Activated T-cell treated with anti-CD3 and anti-CD28 coated beads for 1 hour (primary cell): ENCODE results near the gene FAM13B.
A peak's percentile ranks its signal among the peaks of the same experiment; 100 is the strongest.
"Not testable (repeated sequence)": the region's sequence is repeated elsewhere in the genome, so short reads cannot be mapped to it uniquely, and the experiment has no call there.

Experiments
- DNase-seq: peaks from one replicate; pipeline ENCODE4 v3.0.0-alpha.2; 2020; ENCODE audit warnings: low read depth

Gene FAM13B

GRCh38 chr5:138032572-138033385 is at the start of gene FAM13B:
TSS of gene FAM13B (minus strand) at chr5:138033079. CDS start at chr5:138019111, 13,968 bp downstream.
- DNase-seq, result peak; percentile 69

DNA sequence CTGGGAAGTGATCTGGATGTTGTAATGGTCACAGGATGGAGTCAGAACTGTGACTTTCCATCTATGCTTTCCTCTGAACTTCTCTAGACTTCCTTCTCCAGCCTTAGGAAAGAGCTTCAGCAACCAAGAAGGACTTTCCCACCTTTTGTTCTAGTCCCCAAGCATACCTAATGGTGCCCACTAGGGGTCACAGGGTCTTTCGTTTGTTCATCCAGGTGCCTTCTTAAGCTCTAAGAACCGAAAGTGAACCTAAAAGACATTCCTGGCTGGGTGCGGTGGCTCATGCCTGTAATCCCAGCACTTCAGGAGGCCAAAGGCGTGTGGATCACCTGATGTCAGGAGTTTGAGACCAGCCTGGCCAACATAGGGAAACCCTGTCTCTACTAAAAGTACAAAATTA is 49.2 kb upstream of the FAM13B start:
- no peak for DNase-seq

DNA sequence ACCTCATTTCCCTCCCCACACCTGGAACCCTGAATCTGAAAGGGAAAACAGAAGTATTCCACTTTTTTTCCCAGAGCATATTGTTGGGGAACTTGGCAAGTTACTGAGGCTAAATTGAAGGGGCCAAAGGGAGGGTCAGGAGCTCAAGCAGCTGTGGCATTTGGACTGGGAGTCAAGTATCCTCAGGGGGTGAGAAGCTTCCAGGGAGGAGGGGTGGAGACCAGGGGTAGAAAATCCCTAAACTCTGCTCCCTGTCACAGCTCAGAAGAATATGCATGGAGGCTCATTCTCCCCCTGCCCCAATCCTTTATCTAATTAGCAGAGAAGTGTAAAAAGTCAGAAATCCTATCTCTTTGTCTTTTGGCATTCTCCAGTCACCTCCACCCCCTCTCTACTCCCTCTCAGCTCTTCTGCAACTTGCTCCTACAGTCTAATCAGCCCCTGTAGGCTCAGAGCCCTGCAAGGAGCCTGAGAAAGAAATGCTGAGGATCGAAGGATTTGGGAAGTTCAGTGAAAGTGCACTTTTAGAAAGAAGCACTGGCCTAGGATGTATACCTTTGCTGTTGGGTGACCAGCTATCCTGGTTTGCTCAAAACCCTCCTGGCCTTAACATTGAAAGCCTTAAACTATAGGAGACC is 45.2 kb upstream of the FAM13B start:
- DNase-seq, result no peak

GRCh38 chr5:138077064-138077696 is 44.3 kb upstream of the FAM13B start:
- DNase-seq, result peak; percentile 34

GRCh38 chr5:138070026-138070425 is 37.1 kb upstream of the FAM13B start:
- not testable (repeated sequence) for DNase-seq

GRCh38 chr5:138068742-138069600 is 36.1 kb upstream of the FAM13B start:
- DNase-seq, result peak; percentile 67

GRCh38 chr5:138067945-138068344 is 35.1 kb upstream of the FAM13B start:
- DNase-seq, result no peak

GRCh38 chr5:138065102-138065501 is 32.2 kb upstream of the FAM13B start:
- DNase-seq, result no peak

- no peak for DNase-seq
Measured at GRCh38 chr5:138064526-138064925, 31.6 kb upstream of the FAM13B start.

DNA sequence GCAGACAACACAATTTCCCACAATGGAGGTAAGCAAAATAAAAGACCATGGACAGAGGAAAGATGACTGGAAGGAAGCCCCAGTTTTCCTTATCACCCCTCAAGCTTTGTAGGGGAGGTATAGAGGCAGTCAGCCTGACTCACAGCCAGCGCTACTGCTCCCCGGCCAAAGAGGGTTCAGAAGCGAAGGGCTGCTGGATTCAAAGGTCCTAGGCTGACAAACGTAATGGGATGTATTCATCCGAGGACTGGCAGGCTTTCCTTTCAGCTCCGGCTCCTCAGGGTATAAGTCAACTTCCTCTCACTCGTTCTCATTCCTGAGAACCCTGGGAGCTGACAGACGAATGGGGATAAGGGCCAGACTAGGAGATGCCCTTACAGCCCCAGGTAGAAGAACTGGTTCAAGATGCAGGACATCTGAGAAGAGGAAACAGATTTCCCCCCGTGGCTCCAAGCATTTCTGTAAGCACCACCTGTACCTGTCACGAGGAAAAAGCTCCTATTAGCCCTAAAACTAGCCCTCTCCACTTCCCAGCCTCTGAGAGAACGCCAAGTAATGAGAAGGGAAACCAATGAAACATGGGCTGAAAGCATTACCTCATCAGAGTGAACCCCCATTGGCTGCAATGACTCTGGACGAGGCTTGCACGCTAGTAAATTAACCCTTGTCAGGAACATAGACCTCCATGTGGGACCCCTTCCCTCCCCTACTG is 22.1 kb upstream of the FAM13B start:
- no peak for DNase-seq

GRCh38 chr5:138054206-138054605 is 21.3 kb upstream of the FAM13B start:
- DNase-seq, result no peak

DNA sequence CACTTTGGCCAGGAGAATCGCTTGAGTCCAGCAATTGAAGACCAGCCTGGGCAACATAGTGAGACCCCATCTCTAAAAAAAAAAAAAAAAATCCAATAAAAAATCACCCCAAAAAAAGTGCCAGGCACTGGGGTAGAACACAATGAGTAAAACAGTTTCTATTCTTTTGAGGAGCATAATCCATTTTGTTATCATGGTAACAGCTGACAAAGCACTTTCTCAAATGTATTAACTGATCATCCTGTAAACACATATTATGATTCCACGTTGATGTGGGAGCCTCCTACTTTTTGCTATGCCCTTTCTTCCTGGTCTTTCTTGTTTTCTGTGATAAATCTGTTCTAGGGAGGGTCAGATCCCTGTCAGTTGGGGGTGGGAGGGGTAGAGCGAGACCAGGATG is 20.7 kb upstream of the FAM13B start:
- DNase-seq, result no peak

GRCh38 chr5:138052718-138053117 is 19.8 kb upstream of the FAM13B start:
- DNase-seq, result not testable (repeated sequence)

GRCh38 chr5:138051441-138052296 is 18.8 kb upstream of the FAM13B start:
- DNase-seq, result no peak

GRCh38 chr5:138045283-138045682 is 12.4 kb upstream of the FAM13B start:
- not testable (repeated sequence) for DNase-seq

DNA sequence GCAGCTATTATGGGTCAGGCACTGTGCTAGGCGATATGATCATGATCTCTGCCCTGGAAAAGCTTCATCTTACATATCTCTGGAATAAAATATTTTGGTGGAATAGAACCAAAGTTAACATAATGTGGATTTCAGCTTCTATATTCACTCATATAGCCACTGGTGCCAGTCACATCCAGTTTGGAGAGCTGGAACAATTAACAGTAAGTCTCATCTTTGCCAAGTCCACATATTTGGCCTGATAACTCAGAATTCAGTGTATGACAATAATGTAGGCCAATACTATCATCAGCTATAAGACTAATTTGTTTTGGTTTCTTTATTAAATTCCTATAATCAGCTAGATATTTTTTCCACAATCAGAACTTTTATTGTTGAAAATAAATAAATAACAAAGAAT is 5.9 kb upstream of the FAM13B start:
- DNase-seq, result no peak

GRCh38 chr5:138037907-138038633 is 5.2 kb upstream of the FAM13B start:
- no peak for DNase-seq

DNA sequence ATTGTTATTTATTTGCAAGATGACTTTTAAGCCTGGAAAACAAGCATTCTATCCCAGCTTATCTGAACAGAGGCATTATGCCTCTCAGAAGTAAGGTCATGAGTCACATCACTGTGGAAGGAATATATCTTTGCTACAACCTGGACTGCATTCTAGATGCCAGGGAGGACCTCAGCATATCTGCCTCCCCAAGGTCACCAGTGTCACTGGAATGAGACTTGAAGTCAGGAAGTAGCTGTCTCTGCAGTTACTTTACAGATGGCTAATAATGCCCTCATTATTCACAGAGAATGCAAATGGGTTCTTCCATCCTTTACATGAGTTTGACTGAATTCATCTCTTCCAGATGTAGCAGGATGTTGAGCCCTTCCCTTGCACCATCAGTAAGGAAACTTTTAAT is 4.4 kb upstream of the FAM13B start:
- DNase-seq, result no peak

GRCh38 chr5:138035605-138036537 is 3.0 kb upstream of the FAM13B start:
- peak; percentile 30 for DNase-seq
